ENCODE measurements around the gene NEUROG2.
A peak's percentile ranks its signal among the peaks of the same experiment; 100 is the strongest.
"Not testable (repeated sequence)": the region's sequence is repeated elsewhere in the genome, so short reads cannot be mapped to it uniquely, and the experiment has no call there.

NEUROG2 gene

GRCh38 chr4:112516066-112516470, at the start of gene NEUROG2:
TSS of gene NEUROG2 (minus strand) at chr4:112516180. CDS start at chr4:112515475, 705 bp downstream.
- no peak for DNase-seq

GRCh38 chr4:112564706-112565270, 48.8 kb upstream of the NEUROG2 start:
- DNase-seq = no peak

GRCh38 chr4:112563431-112564200, 47.6 kb upstream of the NEUROG2 start:
- DNase-seq = no peak

DNA sequence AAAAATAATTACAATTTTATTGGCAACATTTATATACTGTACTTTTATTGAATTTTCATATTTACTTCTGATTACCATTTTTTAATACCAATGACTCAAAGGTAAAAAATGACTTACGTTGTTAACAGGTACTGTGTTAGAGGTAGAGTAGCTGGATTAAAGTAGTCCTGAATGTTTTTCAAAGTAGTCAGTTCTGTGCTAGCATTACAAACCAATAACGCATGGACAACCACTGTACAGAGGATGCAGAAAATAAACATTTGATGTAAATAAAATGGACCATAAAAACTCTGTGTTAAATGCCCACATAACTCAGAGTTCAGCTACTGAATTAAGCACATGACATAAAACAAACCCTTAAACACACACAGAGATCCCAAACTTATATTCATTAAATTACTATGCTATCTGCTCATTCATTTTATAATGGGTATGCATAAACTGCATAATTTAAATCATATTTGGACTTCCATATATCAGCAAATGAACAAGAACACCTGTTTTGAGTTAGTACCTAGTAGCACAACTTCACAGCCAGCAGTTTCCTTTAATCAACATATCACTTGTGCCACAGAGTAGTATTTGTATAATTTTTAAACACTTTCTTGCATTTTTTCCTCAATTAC, 46.4 kb upstream of the NEUROG2 start:
- DNase-seq = no peak

DNA sequence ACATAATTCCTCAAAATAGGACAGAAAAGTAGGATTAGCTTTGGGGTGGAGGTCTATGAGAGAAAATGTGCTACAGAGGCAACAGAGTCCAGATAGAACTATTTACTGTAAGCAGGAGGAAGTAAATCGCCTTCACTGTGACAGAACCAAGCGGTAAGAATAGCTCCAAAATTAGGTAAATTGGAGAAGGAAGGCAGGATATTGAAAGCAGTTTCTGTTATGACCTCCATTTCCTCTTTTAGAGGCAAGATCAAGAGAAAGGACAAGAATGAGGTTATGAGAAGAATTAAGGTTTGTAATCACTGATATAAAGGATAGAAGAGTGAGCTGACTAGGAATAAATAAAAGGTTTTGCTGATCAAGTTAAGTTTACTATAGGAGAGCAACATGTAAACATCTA, 44.1 kb upstream of the NEUROG2 start:
- no peak for DNase-seq

DNA sequence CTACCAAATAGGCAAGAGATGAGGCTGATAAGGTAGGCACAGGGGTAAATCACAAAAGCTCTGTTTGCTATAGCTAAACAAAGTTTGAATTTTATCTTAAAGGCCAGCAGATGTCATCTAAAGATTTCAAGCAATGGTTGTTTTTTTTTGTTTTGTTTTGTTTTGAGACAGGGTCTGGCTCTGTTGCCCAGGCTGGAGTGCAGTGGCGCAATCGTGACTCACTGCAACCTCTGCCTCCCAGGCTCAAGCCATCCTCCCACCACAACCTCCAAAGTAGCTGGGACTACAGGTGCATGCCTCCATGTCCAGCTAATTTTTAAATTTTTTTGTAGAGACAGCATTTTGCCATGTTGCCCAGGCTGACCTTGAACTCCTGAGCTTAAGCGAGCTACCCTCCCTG, 43.1 kb upstream of the NEUROG2 start:
- no peak for DNase-seq

GRCh38 chr4:112557676-112558411, 41.9 kb upstream of the NEUROG2 start:
- DNase-seq = no peak

GRCh38 chr4:112554271-112554670, 38.3 kb upstream of the NEUROG2 start:
- DNase-seq = not testable (repeated sequence)

DNA sequence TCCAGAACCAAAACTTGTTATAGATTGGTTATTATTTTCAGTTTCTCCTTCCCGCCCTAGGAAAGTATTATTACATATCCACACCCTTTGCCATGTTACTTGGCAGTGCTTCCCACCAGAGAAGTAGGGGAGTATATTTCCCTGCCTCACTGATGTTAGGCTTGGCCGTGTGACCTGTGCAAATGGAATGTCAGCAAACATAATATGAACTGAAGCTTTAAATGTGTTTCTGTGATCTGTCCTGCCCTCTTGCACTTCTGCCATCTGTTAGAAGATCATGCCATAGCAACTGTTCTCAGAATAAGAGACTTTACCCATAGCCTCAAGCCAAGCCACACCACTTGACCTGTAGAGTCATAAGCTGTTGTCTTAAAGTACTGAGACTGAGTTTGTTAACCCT, 36.7 kb upstream of the NEUROG2 start:
- DNase-seq = peak; percentile 59

GRCh38 chr4:112550728-112551127, 34.7 kb upstream of the NEUROG2 start:
- peak; percentile 14 for DNase-seq

DNA sequence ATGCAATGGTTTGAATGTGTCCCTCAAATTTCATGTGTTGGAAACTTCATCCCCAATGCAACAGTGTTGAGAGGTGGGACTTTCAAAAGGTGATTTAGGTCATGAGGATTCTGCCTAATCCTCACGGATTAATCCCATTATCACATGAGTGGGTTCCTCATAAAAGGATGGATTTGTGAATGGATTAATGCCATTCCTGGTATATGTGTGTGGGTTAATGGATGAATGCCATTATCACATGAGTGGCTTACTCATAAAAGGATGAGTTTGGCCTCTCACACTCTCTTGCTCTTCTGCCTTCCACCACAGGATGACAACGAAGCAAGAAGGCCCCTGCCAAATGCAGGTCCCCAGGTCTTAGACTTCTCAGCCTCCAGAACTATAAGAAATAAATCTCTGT, 30.5 kb upstream of the NEUROG2 start:
- DNase-seq = peak; percentile 5

DNA sequence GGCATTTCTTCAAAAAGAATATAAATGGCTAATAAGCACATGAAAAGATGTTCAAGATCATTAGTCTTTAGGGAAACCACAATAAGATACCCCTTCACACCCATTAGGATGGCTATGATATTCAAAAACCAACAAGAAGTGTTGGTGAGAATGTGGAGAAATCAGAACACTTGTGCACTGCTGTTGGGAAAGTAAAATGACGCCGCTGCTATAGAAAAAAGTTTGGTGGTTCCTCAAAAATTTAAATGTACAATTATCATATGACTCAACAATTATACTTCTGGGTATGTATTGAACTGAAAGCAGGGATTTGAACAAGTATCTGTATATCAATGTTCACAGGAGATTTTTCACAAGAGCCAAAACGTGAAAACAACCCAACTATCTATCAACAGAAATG, 29.4 kb upstream of the NEUROG2 start:
- DNase-seq = no peak

GRCh38 chr4:112540695-112541094, 24.7 kb upstream of the NEUROG2 start:
- DNase-seq = no peak

DNA sequence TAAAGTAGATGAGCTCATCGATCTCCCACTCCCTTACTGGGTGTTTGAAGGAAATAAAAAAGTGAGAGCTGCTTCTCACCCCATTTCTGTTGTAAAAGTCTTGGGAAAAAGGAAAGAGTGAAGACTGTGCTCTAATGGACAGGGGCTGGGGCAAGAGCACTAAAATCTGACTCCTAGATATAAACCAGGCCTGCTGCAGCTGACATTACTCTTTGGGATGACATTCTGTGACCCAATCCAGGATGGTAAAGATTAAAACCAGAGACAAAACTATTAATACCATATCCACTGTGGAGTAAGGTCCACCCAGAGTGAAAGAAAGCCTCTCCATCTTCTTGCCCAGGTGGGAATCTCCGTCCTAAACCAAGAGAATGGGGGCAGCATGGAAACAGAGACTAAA, 20.1 kb upstream of the NEUROG2 start:
- no peak for DNase-seq

GRCh38 chr4:112532267-112532666, 16.3 kb upstream of the NEUROG2 start:
- DNase-seq = peak; percentile 48

GRCh38 chr4:112531146-112531545, 15.2 kb upstream of the NEUROG2 start:
- DNase-seq = no peak

GRCh38 chr4:112526061-112526460, 10.1 kb upstream of the NEUROG2 start:
- no peak for DNase-seq

GRCh38 chr4:112523764-112524505, 8.0 kb upstream of the NEUROG2 start:
- no peak for DNase-seq

DNA sequence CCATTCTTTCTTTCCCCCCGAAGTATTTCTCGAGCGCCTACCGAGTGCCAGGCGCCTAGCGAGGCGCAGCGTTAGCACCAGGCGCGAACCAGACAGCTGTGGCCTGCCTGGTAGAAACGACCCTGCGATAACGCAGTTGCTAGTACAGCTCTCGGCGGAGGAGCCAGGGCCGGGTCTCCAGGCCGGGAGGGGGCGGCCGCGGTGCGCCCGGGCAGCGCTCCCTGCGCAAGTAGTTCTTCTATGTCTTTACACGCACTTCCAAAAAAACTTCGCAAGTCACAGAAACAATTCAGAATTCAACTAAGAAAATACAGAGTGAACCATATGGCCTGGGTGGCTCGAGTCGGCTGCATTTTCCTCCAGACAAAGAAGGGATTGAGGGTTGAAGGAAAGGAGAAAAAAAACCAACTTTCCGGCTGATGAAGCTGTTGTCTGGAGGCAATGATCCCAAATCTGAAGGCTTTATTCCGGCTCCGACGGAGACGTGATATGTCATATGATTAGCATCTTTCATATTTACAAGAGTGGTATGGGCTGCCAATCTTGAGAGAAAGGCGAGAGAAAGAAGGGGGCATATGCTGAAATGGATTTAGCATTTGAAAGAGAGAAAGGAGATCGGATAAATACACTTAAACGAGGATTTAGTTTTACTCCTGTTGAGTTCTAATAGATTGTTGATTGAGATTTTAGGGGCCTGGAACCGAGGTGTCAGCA, 7.2 kb upstream of the NEUROG2 start:
- no peak for DNase-seq

- DNase-seq = not testable (repeated sequence)
Measured at GRCh38 chr4:112522431-112522830, 6.5 kb upstream of the NEUROG2 start.

DNA sequence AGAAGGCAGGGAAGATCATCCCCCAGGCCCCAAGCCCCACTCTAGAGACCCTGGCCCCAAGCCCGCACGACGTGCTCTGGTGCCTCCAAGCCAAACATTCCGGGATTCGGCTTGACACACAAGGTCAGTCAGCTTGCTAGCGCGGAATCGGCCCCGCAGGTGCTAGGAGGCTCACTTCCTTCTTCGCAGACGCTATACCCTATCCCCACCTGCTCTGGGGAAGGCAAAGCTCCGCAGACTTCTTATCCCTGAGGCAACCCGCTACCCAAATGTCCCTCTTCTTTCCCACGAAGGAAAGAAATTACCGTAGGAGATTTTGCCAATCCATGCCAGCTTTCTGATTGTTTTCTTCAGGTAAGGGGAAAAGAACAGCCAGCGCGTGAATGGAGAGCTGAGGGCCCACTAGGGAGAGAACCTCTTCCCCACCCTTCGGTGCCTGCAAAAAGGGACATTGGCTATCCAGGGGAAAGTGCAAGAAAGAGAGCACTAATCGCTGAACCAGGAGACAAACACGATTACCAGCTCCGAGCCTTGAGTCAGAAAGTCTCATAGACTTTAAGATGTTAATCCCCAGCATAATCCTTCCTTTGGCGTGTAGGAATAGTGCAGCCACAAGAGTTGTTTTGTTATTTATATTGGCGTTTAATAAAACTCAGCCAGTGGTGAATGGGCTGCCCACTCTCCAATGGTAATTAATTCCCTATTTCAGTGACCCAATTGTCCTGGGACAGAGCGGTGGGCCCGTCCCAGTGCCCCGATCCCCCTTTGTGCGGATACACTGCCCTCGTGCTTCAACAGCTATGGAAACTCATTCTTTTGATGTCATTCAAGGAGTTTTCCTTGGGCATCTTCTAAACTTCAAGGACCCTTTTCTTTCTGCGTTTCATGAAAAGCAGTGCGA, 5.4 kb upstream of the NEUROG2 start:
- DNase-seq = no peak

Data from HCEC 1CT (cell line).